HG02642 (cell line): Measurements from ENCODE around the gene FHOD3.
"Not testable (repeated sequence)": the region's sequence is repeated elsewhere in the genome, so short reads cannot be mapped to it uniquely, and the experiment has no call there.

Experiments
- ATAC-seq: cut with Tn5 transposase; IDR thresholded peaks from one replicate; pipeline ENCODE4 v1.9.1; 2021; ENCODE audit warnings: mild to moderate bottlenecking; ENCODE audit not compliant: unreplicated experiment, poor library complexity

The FHOD3 gene

GRCh38 chr18:36533446-36534153, 236.1 kb downstream of the FHOD3 start:
- no peak for ATAC-seq

- ATAC-seq = no peak
Measured at GRCh38 chr18:36534154-36534688, 236.7 kb downstream of the FHOD3 start.

- no peak for ATAC-seq
Measured at GRCh38 chr18:36535202-36535935, 237.9 kb downstream of the FHOD3 start.

GRCh38 chr18:36536426-36536825, 238.9 kb downstream of the FHOD3 start:
- ATAC-seq = no peak

- no peak for ATAC-seq
Measured at GRCh38 chr18:36537289-36537688, 239.8 kb downstream of the FHOD3 start.

GRCh38 chr18:36539674-36540231, 242.2 kb downstream of the FHOD3 start:
- ATAC-seq = no peak

GRCh38 chr18:36543030-36543429, 245.5 kb downstream of the FHOD3 start:
- no peak for ATAC-seq

GRCh38 chr18:36543991-36544725, 246.6 kb downstream of the FHOD3 start:
- no peak for ATAC-seq

- ATAC-seq = no peak
Measured at GRCh38 chr18:36545821-36546427, 248.4 kb downstream of the FHOD3 start.

GRCh38 chr18:36546876-36547275, 249.4 kb downstream of the FHOD3 start:
- no peak for ATAC-seq

GRCh38 chr18:36547544-36547943, 250.0 kb downstream of the FHOD3 start:
- ATAC-seq = no peak

GRCh38 chr18:36551274-36551673, 253.8 kb downstream of the FHOD3 start:
- ATAC-seq = not testable (repeated sequence)

- no peak for ATAC-seq
Measured at GRCh38 chr18:36558234-36558633, 260.7 kb downstream of the FHOD3 start.

- ATAC-seq = no peak
Measured at GRCh38 chr18:36559149-36559857, 261.8 kb downstream of the FHOD3 start.

GRCh38 chr18:36560187-36560586, 262.7 kb downstream of the FHOD3 start:
- no peak for ATAC-seq

GRCh38 chr18:36561046-36561445, 263.5 kb downstream of the FHOD3 start:
- no peak for ATAC-seq

GRCh38 chr18:36564841-36565240, 267.3 kb downstream of the FHOD3 start:
- ATAC-seq = no peak

GRCh38 chr18:36567800-36568199, 270.3 kb downstream of the FHOD3 start:
- no peak for ATAC-seq

- ATAC-seq = no peak
Measured at GRCh38 chr18:36568487-36568886, 271.0 kb downstream of the FHOD3 start.
